Left ventricle myocardium inferior (tissue), 1 donor: Measurements from ENCODE around the gene GSE1. TPM values are rescaled to one million over a fixed set of nuclear protein-coding genes. Genes with fewer than 3 reads are reported as not detected.

Source experiments
- DNase-seq: peaks from one replicate; pipeline ENCODE4 v3.0.0-alpha.2; 2020
- H3K27ac ChIP-seq: fragments of 200-600 bp; replicated peaks from 2 replicates; pipeline ENCODE4 v1.8.0; 2021
- H3K27me3 ChIP-seq: fragments of 200-600 bp; 2 replicates; pipeline ENCODE4 v1.8.0; 2021; ENCODE audit warnings: low read depth
- H3K36me3 ChIP-seq: fragments of 200-600 bp; 2 replicates; pipeline ENCODE4 v1.8.0; 2021
- H3K4me1 ChIP-seq: fragments of 200-600 bp; 2 replicates; pipeline ENCODE4 v1.8.0; 2021
- H3K4me3 ChIP-seq: fragments of 200-600 bp; 2 replicates; pipeline ENCODE4 v1.8.0; 2021; ENCODE audit warnings: mild to moderate bottlenecking, moderate library complexity
- H3K9me3 ChIP-seq: fragments of 200-600 bp; replicated peaks from 2 replicates; pipeline ENCODE4 v1.8.0; 2021
- intact Hi-C: fragments of 100-400 bp; cut with micrococcal nuclease; formaldehyde crosslinking; loops from one replicate; pipeline ENCODE4 v1.11.0; 2022
- total RNA-seq: library from RNA; stranded (reverse); fragmentation: NEBNext Ultra II Directional; extraction: Animal tissue kit (Norgen Biotek cat#: 25700); gene quantifications from one replicate; pipeline ENCODE4 v1.2.1, GENCODE V29; 2021
- TF ChIP-seq, protein P1 (sequence below): fragments of 200-600 bp; IDR thresholded peaks from 2 replicates; pipeline ENCODE4 v1.8.0; 2021; ENCODE audit warnings: antibody characterized with exemption, mild to moderate bottlenecking, borderline replicate concordance
- donor health status: DM: no; HTN: yes; CAD: no; lungs with severe emphysema.

Gene GSE1
- total RNA-seq, 1 donor from 2014 or later, result 34.2 TPM

- TF ChIP-seq, protein P1, sequence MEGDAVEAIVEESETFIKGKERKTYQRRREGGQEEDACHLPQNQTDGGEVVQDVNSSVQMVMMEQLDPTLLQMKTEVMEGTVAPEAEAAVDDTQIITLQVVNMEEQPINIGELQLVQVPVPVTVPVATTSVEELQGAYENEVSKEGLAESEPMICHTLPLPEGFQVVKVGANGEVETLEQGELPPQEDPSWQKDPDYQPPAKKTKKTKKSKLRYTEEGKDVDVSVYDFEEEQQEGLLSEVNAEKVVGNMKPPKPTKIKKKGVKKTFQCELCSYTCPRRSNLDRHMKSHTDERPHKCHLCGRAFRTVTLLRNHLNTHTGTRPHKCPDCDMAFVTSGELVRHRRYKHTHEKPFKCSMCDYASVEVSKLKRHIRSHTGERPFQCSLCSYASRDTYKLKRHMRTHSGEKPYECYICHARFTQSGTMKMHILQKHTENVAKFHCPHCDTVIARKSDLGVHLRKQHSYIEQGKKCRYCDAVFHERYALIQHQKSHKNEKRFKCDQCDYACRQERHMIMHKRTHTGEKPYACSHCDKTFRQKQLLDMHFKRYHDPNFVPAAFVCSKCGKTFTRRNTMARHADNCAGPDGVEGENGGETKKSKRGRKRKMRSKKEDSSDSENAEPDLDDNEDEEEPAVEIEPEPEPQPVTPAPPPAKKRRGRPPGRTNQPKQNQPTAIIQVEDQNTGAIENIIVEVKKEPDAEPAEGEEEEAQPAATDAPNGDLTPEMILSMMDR, result no peak
- intact Hi-C loops, result no loop called here
- peaks cover 48% of the 10 kb centered on the region for H3K4me1 ChIP-seq
Observed at GRCh38 chr16:85607321-85607765, 5.8 kb upstream of the GSE1 start.

DNA sequence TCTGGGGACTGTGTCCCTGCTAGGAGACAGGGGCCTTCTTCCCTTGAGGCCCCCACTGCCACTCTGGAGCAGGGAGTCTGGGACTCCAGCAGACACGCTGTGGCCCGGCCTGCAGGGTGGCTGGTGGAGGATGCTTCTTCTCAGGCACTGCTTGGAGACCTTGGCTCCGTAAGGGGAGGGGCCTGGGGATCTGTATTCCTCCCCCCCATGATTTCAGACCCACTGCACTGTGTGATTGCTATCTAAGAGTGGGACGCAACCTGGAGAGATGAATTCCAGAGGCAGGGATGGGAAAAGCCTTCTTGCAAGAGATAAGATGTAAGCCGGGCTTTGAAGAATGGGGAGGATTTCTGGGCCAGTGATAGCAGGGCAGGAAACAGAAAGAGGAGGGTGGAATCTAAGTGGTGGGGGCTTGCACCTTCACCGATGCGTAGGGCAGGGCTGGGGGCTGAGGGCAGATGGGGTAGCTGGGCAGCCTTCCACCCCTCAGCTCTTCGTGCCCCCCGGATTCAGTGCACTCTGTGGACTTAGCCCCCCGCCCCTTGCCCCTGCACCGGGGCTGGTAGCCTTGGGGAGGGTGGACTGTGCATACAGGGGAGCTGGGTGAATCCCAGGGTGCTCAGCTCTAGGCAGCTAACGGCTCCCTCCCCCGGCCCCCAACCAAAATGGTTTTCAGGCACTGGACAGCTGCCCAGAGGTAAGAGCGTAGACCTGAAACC is 5.2 kb upstream of the GSE1 start:
- Histone ChIP-seq H3K4me1 (peaks cover 48% of the 10 kb centered on the region), H3K36me3 (no peaks in the 10 kb centered on the region), H3K27ac (no peak overlapping the region), H3K9me3 (no peaks in the 10 kb centered on the region), H3K27me3 (no peaks in the 10 kb centered on the region), H3K4me3 (no peak overlapping the region)
- intact Hi-C loops, result no loop called here
- no peak for DNase-seq
- TF ChIP-seq, protein P1, result no peak

More at GRCh38 chr16:85607321-85607765, 5.8 kb upstream of the GSE1 start:
- Histone ChIP-seq H3K9me3 (no peaks in the 10 kb centered on the region), H3K36me3 (no peaks in the 10 kb centered on the region), H3K4me3 (no peak overlapping the region), H3K27ac (no peak overlapping the region), H3K27me3 (no peaks in the 10 kb centered on the region)
- no peak for DNase-seq

DNA sequence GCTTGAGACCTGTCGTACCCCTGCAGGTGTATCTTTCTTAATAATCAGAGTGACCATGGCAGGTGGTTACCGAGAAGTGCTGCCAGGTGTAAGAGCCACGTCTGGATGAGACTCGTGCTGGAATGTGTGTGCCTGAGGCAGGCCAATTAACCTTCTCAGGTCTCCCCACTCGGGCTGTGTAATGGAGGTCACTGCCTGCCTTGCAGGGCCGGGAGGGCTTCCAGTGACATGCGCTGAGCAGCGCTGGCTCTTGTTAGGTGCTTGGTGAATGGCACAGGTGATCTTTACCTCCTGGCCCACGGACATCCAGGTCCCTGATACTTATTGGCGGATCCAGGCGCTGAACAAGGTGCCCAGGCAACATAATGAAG is 4.6 kb upstream of the GSE1 start:
- Histone ChIP-seq H3K9me3 (no peaks in the 10 kb centered on the region), H3K4me3 (no peak overlapping the region), H3K27me3 (no peaks in the 10 kb centered on the region), H3K4me1 (peaks cover 49% of the 10 kb centered on the region), H3K36me3 (no peaks in the 10 kb centered on the region), H3K27ac (no peak overlapping the region)
- DNase-seq, result no peak
- TF ChIP-seq, protein P1, result no peak
- intact Hi-C loops, result no loop called here

DNA sequence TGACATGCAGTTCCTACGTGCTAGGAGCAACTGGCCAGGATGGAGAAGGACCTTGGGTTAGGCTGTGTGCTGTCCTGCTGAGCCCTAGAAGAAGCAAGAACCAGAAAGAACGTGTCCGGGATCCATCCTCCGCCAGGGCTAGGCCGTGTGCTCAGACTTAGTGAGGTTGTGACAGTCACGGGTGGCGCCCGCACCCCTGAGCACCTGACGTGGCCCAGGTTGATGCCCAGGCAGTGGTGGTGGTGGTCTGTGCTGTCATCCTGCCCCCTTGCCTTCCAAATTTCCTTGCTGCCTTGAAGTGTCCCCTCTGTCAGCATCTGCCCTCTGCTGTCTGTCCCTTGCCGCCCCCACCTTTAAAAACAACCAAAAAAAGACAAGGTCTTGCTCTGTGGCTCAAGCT is 4.2 kb upstream of the GSE1 start:
- no peaks in the 10 kb centered on the region for H3K27me3 ChIP-seq
- no peaks in the 10 kb centered on the region for H3K9me3 ChIP-seq
- TF ChIP-seq, protein P1, result no peak
- peaks cover 53% of the 10 kb centered on the region for H3K4me1 ChIP-seq
- H3K27ac ChIP-seq, result no peak overlapping the region
- no peak for DNase-seq
- intact Hi-C loops, result no loop called here
- no peak overlapping the region for H3K4me3 ChIP-seq
- no peaks in the 10 kb centered on the region for H3K36me3 ChIP-seq

- intact Hi-C loops, result no loop called here
Observed at GRCh38 chr16:85609539-85609938, 3.6 kb upstream of the GSE1 start.

More at GRCh38 chr16:85609539-85609938, 3.6 kb upstream of the GSE1 start:
- TF ChIP-seq, protein P1, result no peak
- Histone ChIP-seq H3K9me3 (no peaks in the 10 kb centered on the region), H3K27ac (no peak overlapping the region), H3K27me3 (no peaks in the 10 kb centered on the region), H3K36me3 (no peaks in the 10 kb centered on the region), H3K4me1 (peaks cover 59% of the 10 kb centered on the region), H3K4me3 (no peak overlapping the region)
- DNase-seq, result no peak
